H1 (cell line): ENCODE data around the gene OSBPL9. TPM values are rescaled to one million over a fixed set of nuclear protein-coding genes. Genes with fewer than 3 reads are reported as not detected.

ENCODE experiments used
- CTCF ChIA-PET: fragments of 300-600 bp; sonication (Branson Sonifier 250); formaldehyde crosslinking; loops from one replicate; lab custom pipeline; 2021; ENCODE audit not compliant: partially characterized antibody; lab: Charles Lee
- POLR2A ChIA-PET: fragments of 300-600 bp; sonication (Branson Sonifier 250); formaldehyde crosslinking; loops from one replicate; lab custom pipeline; 2021; ENCODE audit warnings: inconsistent platforms; ENCODE audit not compliant: partially characterized antibody; lab: Charles Lee
- DNase-seq, 2 experiments: peaks; one replicate each; pipeline versions ENCODE4 v3.0.0 to v3.0.0-alpha.2; 2010 to 2022; ENCODE audit warnings: low spot score in 2 of 2, low read depth in 1 of 2, mixed read lengths in 1 of 2
- FAIRE-seq: peaks from 2 replicates; lab custom pipeline; 2011; peaks lifted over from hg19 to GRCh38; lab: Jason Lieb, UNC
- H2AFZ ChIP-seq: 2 replicates; pipeline ENCODE4 v1.8.1; 2012; ENCODE audit warnings: low read length, inconsistent platforms
- H2AK5ac ChIP-seq: 2 replicates; pipeline ENCODE4 v1.6.1; 2013; ENCODE audit warnings: low read depth, low read length
- H2BK120ac ChIP-seq: replicated peaks from 2 replicates; pipeline ENCODE3; 2013; ENCODE audit warnings: low read depth, low read length, inconsistent platforms
- H2BK12ac ChIP-seq: 2 replicates; pipeline ENCODE4 v1.6.1; 2013; ENCODE audit warnings: low read depth, low read length
- H2BK15ac ChIP-seq: 2 replicates; pipeline ENCODE4 v1.6.1; 2013; ENCODE audit warnings: low read length
- H2BK20ac ChIP-seq: 2 replicates; pipeline ENCODE4 v1.6.1; 2013; ENCODE audit warnings: low read length
- H2BK5ac ChIP-seq: 2 replicates; pipeline ENCODE4 v1.6.1; 2013; ENCODE audit warnings: low read depth, low read length
- H3K14ac ChIP-seq: 2 replicates; pipeline ENCODE4 v1.6.1; 2013; ENCODE audit warnings: inconsistent platforms; ENCODE audit not compliant: insufficient read length
- H3K18ac ChIP-seq: 2 replicates; pipeline ENCODE4 v1.6.1; 2013; ENCODE audit warnings: low read length; ENCODE audit errors: extremely low read depth
- H3K23ac ChIP-seq: 2 replicates; pipeline ENCODE4 v1.6.1; 2013; ENCODE audit warnings: inconsistent platforms; ENCODE audit not compliant: insufficient read length
- H3K23me2 ChIP-seq: 2 replicates; pipeline ENCODE4 v1.6.1; 2013; ENCODE audit warnings: low read depth, low read length
- H3K27ac ChIP-seq: 2 replicates; pipeline ENCODE4 v1.6.1; 2011; ENCODE audit warnings: low read depth, low read length, inconsistent platforms
- H3K27me3 ChIP-seq, 4 experiments: replicated peaks in 1 of 4; 1 replicate in 1 of 4; 2 replicates in 3 of 4; pipeline versions ENCODE4 v1.6.1 to v1.8.1; 2011 to 2013; ENCODE audit warnings: low read length in 3 of 4, mild to moderate bottlenecking in 3 of 4, inconsistent platforms in 2 of 4, mixed read lengths in 2 of 4, moderate library complexity in 1 of 4; ENCODE audit not compliant: control insufficient read depth in 3 of 4, insufficient read depth in 3 of 4; ENCODE audit errors: extremely low read depth in 1 of 4
- H3K36me3 ChIP-seq, 4 experiments: 2 replicates each; pipeline versions ENCODE4 v1.6.1 to v1.8.1; 2011 to 2013; ENCODE audit warnings: mild to moderate bottlenecking in 4 of 4, low read length in 3 of 4, moderate library complexity in 2 of 4, control low read depth in 1 of 4, inconsistent platforms in 1 of 4; ENCODE audit not compliant: insufficient read depth in 4 of 4, control insufficient read depth in 2 of 4
- H3K4ac ChIP-seq: replicated peaks from 2 replicates; pipeline ENCODE3; 2013; ENCODE audit warnings: low read length, low read depth, mixed read lengths, inconsistent platforms; ENCODE audit not compliant: insufficient read length
- H3K4me1 ChIP-seq, 4 experiments: replicated peaks in 1 of 4; 1 replicate in 1 of 4; 2 replicates in 3 of 4; pipeline versions ENCODE4 v1.6.1 to v1.8.1; 2011 to 2013; ENCODE audit warnings: low read length in 3 of 4, inconsistent platforms in 2 of 4, mixed read lengths in 1 of 4; ENCODE audit not compliant: insufficient read depth in 4 of 4, control insufficient read depth in 3 of 4
- H3K4me2 ChIP-seq, 2 experiments: 2 replicates each; pipeline versions ENCODE4 v1.6.1 to v1.8.1; 2011 to 2013; ENCODE audit warnings: low read depth in 2 of 2, low read length in 2 of 2, control low read depth in 1 of 2, inconsistent platforms in 1 of 2, mild to moderate bottlenecking in 1 of 2; ENCODE audit not compliant: insufficient read depth in 1 of 2
- H3K4me3 ChIP-seq, 4 experiments: fragments of 200-600, 300-600 bp in 1 of 4; sonication (generic), shearing (Covaris generic), sonication (Bioruptor Twin) in 1 of 4; 2 replicates each; pipeline versions ENCODE4 v1.5.1 to v1.8.1; 2011 to 2016; ENCODE audit warnings: low read length in 4 of 4, low read depth in 3 of 4, control low read depth in 2 of 4, inconsistent platforms in 2 of 4, mild to moderate bottlenecking in 2 of 4, mixed read lengths in 1 of 4, moderate library complexity in 1 of 4; ENCODE audit not compliant: insufficient read depth in 2 of 4; ENCODE audit errors: extremely low read depth in 1 of 4
- H3K56ac ChIP-seq: replicated peaks from 2 replicates; pipeline ENCODE3; 2013; ENCODE audit warnings: low read depth, mild to moderate bottlenecking, mixed read lengths, low read length, inconsistent platforms; ENCODE audit not compliant: insufficient read length
- H3K79me1 ChIP-seq: 2 replicates; pipeline ENCODE4 v1.6.1; 2013; ENCODE audit warnings: low read depth, low read length, control low read depth
- H3K79me2 ChIP-seq, 2 experiments: 2 replicates each; pipeline versions ENCODE4 v1.6.1 to v1.8.1; 2012 to 2013; ENCODE audit warnings: low read length in 2 of 2, mild to moderate bottlenecking in 2 of 2, inconsistent platforms in 1 of 2; ENCODE audit not compliant: insufficient read depth in 2 of 2, control insufficient read depth in 1 of 2
- H3K9ac ChIP-seq, 4 experiments: replicated peaks in 1 of 4; 1 replicate in 1 of 4; 2 replicates in 3 of 4; pipeline versions ENCODE4 v1.6.1 to v1.8.1; 2011 to 2013; ENCODE audit warnings: low read depth in 3 of 4, low read length in 3 of 4, control low read depth in 2 of 4, mild to moderate bottlenecking in 2 of 4, moderate library complexity in 2 of 4, inconsistent platforms in 1 of 4; ENCODE audit errors: extremely low read depth in 1 of 4
- H3K9me3 ChIP-seq, 2 experiments: 2 replicates each; pipeline versions ENCODE4 v1.6.1 to v1.8.1; 2012 to 2013; ENCODE audit warnings: mild to moderate bottlenecking in 2 of 2, moderate library complexity in 2 of 2, control low read depth in 1 of 2, inconsistent platforms in 1 of 2, low read depth in 1 of 2, low read length in 1 of 2, mixed read lengths in 1 of 2; ENCODE audit not compliant: insufficient read depth in 2 of 2
- H4K20me1 ChIP-seq, 2 experiments: replicated peaks in 1 of 2; 2 replicates each; pipeline versions ENCODE3 to v1.8.1; 2011 to 2013; ENCODE audit warnings: inconsistent platforms in 2 of 2, low read length in 2 of 2, mild to moderate bottlenecking in 1 of 2; ENCODE audit not compliant: insufficient read depth in 2 of 2, control insufficient read depth in 1 of 2
- H4K5ac ChIP-seq: 2 replicates; pipeline ENCODE4 v1.6.1; 2013; ENCODE audit warnings: low read length, low read depth, mixed read lengths, inconsistent platforms; ENCODE audit not compliant: insufficient read length
- H4K8ac ChIP-seq: 2 replicates; pipeline ENCODE4 v1.8.0; 2013; ENCODE audit warnings: mild to moderate bottlenecking, moderate library complexity, low read length, inconsistent platforms; ENCODE audit not compliant: insufficient read depth; ENCODE audit errors: extremely low read depth
- H4K91ac ChIP-seq: replicated peaks from 2 replicates; pipeline ENCODE3; 2013; ENCODE audit warnings: low read length, mixed read lengths, inconsistent platforms; ENCODE audit not compliant: insufficient read length
- BRCA1 ChIP-seq: IDR thresholded peaks from 2 replicates; pipeline ENCODE4 v1.6.1; 2012; ENCODE audit warnings: low read depth, low read length, improper control_type of control experiment
- E2F6 ChIP-seq: IDR thresholded peaks from 2 replicates; pipeline ENCODE4 v1.6.1; 2012; ENCODE audit warnings: inconsistent platforms
- EZH2 ChIP-seq: fragments of 200-600 bp; sonication (generic); IDR thresholded peaks from 2 replicates; pipeline ENCODE4 v1.7.1; 2012; ENCODE audit warnings: low read depth, mild to moderate bottlenecking, moderate library complexity, low read length, inconsistent platforms; ENCODE audit not compliant: severe bottlenecking
- HDAC6 ChIP-seq: IDR thresholded peaks from one replicate; pipeline ENCODE4 v1.7.1; 2012; ENCODE audit warnings: low read depth, mild to moderate bottlenecking, inconsistent platforms, low read length, moderate library complexity
- JUN ChIP-seq: IDR thresholded peaks from 2 replicates; pipeline ENCODE4 v1.6.1; 2011; ENCODE audit warnings: low read depth, mild to moderate bottlenecking, improper control_type of control experiment, low read length
- NRF1 ChIP-seq: IDR thresholded peaks from 2 replicates; pipeline ENCODE4 v1.6.1; 2011; ENCODE audit warnings: mild to moderate bottlenecking, low read depth, low read length, improper control_type of control experiment
- POLR2AphosphoS5 ChIP-seq: IDR thresholded peaks from 2 replicates; pipeline ENCODE4 v1.6.1; 2011; ENCODE audit warnings: low read depth, low read length
- SP4 ChIP-seq: IDR thresholded peaks from 2 replicates; pipeline ENCODE4 v1.6.1; 2012; ENCODE audit warnings: low read length, inconsistent platforms
- SRF ChIP-seq: IDR thresholded peaks from 2 replicates; pipeline ENCODE4 v1.6.1; 2011; ENCODE audit warnings: mild to moderate bottlenecking, low read depth, low read length, moderate library complexity
- TEAD4 ChIP-seq: IDR thresholded peaks from 2 replicates; pipeline ENCODE4 v1.6.1; 2012; ENCODE audit warnings: low read depth, low read length, inconsistent platforms, mixed read lengths
- YY1 ChIP-seq: IDR thresholded peaks from 2 replicates; pipeline ENCODE4 v1.6.1; 2011; ENCODE audit warnings: low read depth, mild to moderate bottlenecking, low read length
- ZNF274 ChIP-seq: IDR thresholded peaks from 2 replicates; pipeline ENCODE4 v1.7.0; 2012; ENCODE audit warnings: low read length, borderline replicate concordance; ENCODE audit errors: extremely low read depth
- WGBS, 2 experiments: shearing (Covaris generic) in 1 of 2; methylation state at CpG; one replicate each; pipeline versions ENCODE4 v1.1.6 to v1.1.7; 2013 to 2015; ENCODE audit warnings: low lambda C conversion rate in 2 of 2, mixed read lengths in 2 of 2, inconsistent platforms in 1 of 2, low coverage in 1 of 2, missing lambda C conversion rate in 1 of 2; ENCODE audit not compliant: insufficient replicate concordance in 2 of 2, insufficient coverage in 1 of 2, insufficient read length in 1 of 2; ENCODE audit errors: extremely low coverage in 1 of 2, missing lambda C conversion rate in 1 of 2; 5-methylcytosine and 5-hydroxymethylcytosine counted together
- polyA plus RNA-seq, 7 experiments: library from polyadenylated mRNA; depleted of rRNA in 3 of 7; stranded (reverse) in 5 of 7; unstranded in 2 of 7; fragments of >200 nt in 5 of 7; fragments of 200-250 nt in 2 of 7; gene quantifications; 1 replicate in 5 of 7; 2 replicates in 1 of 7; 4 replicates in 1 of 7; pipeline versions ENCODE4 v1.2.1 to v1.2.3, GENCODE V29; 2011 to 2013; ENCODE audit warnings: missing spikeins in 2 of 7, mixed read lengths in 2 of 7
- total RNA-seq: library from RNA; stranded (reverse); fragmentation: NEBNext Ultra II Directional; extraction: Animal tissue kit (Norgen Biotek cat#: 25700); gene quantifications from 2 replicates; pipeline ENCODE4 v1.2.1, GENCODE V29; 2021
- TF ChIP-seq, protein P1 (sequence below), 3 experiments: IDR thresholded peaks; 1 replicate in 2 of 3; 2 replicates in 1 of 3; pipeline versions ENCODE4 v1.5.1 to v1.6.1; 2011; ENCODE audit warnings: low read length in 3 of 3, mild to moderate bottlenecking in 3 of 3, inconsistent platforms in 2 of 3, low read depth in 1 of 3, moderate library complexity in 1 of 3; ENCODE audit not compliant: insufficient read depth in 1 of 3; ENCODE audit errors: control extremely low read depth in 1 of 3

The OSBPL9 gene
- total and polyA plus RNA-seq, 2 of the 8 experiments (the other 6 are each of a cell fraction or from before 2014, with no cell fraction given), result 58.2 to 71.6 TPM

DNA sequence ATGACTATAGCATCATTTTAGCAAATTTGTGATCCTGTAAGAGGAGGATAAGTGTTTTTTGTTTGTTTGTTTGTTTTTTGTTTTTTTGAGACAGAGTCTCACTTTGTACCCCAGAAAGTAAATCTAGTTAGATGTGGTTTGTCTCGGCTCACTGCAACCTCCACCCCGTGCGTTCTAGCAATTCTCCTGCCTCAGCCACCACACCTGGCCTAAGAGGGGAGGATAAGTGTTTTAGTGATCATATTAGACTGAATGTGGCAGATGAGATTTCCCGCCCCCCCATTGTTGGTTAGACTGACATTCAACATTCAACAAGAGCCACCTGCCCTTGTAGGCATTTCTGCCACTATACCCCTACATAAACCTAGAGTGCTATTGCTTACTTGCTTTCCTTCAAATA is 98.5 kb downstream of the OSBPL9 start:
- Histone ChIP-seq H3K56ac (no peak overlapping the region), H2BK15ac (no peak overlapping the region), H2AK5ac (no peak overlapping the region), H4K20me1 (no peaks in the 10 kb centered on the region), H3K79me1 (no peaks in the 10 kb centered on the region), H3K4me2 (no peak overlapping the region), H3K9ac (no peak overlapping the region), H2BK20ac (no peak overlapping the region), H3K23me2 (no peaks in the 10 kb centered on the region), H4K8ac (no peak overlapping the region), H2BK12ac (no peak overlapping the region), H3K18ac (no peak overlapping the region)
- FAIRE-seq, result no peak
- DNase-seq, result no peak
- CTCF ChIA-PET, result no interaction called here
- TF ChIP-seq BRCA1, result no peak
- no peak for TF ChIP-seq EZH2
- TF ChIP-seq, protein P1, sequence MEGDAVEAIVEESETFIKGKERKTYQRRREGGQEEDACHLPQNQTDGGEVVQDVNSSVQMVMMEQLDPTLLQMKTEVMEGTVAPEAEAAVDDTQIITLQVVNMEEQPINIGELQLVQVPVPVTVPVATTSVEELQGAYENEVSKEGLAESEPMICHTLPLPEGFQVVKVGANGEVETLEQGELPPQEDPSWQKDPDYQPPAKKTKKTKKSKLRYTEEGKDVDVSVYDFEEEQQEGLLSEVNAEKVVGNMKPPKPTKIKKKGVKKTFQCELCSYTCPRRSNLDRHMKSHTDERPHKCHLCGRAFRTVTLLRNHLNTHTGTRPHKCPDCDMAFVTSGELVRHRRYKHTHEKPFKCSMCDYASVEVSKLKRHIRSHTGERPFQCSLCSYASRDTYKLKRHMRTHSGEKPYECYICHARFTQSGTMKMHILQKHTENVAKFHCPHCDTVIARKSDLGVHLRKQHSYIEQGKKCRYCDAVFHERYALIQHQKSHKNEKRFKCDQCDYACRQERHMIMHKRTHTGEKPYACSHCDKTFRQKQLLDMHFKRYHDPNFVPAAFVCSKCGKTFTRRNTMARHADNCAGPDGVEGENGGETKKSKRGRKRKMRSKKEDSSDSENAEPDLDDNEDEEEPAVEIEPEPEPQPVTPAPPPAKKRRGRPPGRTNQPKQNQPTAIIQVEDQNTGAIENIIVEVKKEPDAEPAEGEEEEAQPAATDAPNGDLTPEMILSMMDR (IDR thresholded peaks at IDR 0.05; ENCODE audit: control extremely low read depth in 1 of 3, insufficient read depth in 1 of 3, low read depth in 1 of 3, low read length in 3 of 3), result no peak
- TF ChIP-seq POLR2AphosphoS5, result no peak
- no peak for TF ChIP-seq E2F6
- no peak for TF ChIP-seq SRF
- TF ChIP-seq JUN, result no peak
- TF ChIP-seq TEAD4, result no peak
- no peak for TF ChIP-seq SP4
- TF ChIP-seq YY1, result no peak
- no peak for TF ChIP-seq HDAC6
- no peak for TF ChIP-seq NRF1
- TF ChIP-seq ZNF274, result no peak
- TF ChIP-seq, all 59 proteins: peak for 0
- Histone ChIP-seq H3K36me3 (no peaks in the 10 kb centered on the region), H3K4me1 (no peaks in the 10 kb centered on the region), H2BK5ac (no peak overlapping the region), H3K23ac (no peak overlapping the region), H3K79me2 (no peaks in the 10 kb centered on the region), H3K4me3 (no peak overlapping the region), H3K27ac (no peak overlapping the region), H4K5ac (no peak overlapping the region), H3K27me3 (no peaks in the 10 kb centered on the region), H3K4ac (no peak overlapping the region), H2BK120ac (no peak overlapping the region), H3K9me3 (no peaks in the 10 kb centered on the region), H3K14ac (no peak overlapping the region), H2AFZ (no peak overlapping the region), H4K91ac (no peak overlapping the region)
- POLR2A ChIA-PET, result no interaction called here
- WGBS, 2 experiments, result 92% methylated on average over 4 of the region's 4 CpGs; no CpG with 5 or more reads in 1 of the 2 experiments
